GM12873 (cell line): Measurements from ENCODE around the gene NANS.

ENCODE experiments used
- TF ChIP-seq, protein P1 (sequence below): IDR thresholded peaks from 2 replicates; pipeline ENCODE4 v1.5.1; 2012; ENCODE audit warnings: low read depth, mild to moderate bottlenecking, moderate library complexity, low read length, control low read depth; ENCODE audit not compliant: insufficient read depth; ENCODE audit errors: missing control alignments

Gene NANS

DNA sequence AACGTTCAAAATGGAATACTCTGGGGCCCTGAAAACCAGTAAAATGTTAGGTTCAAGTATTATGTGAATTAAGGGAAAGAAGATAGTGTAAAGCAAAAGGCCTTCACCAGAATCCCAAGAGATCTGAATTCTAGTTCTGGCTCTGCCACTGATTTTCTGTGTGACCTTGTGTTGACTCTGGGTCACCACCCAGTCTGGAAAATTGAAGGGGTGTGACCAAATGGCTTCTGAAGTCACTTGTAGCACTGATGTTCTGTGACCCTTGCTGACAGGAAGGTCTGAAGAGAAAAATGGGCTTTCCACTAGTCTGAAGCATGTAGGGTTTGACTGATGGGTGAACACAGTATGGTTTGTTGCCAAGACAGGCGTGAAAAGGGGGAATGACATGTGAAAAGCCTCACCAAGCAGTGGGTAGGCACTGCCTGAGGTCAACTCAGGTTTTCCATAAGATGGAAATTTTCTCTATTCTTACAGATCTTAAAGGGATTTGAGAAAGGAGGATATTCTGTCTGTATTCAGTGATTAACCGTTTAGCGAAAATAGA, 40.3 kb upstream of the NANS start:
- TF ChIP-seq, protein P1, sequence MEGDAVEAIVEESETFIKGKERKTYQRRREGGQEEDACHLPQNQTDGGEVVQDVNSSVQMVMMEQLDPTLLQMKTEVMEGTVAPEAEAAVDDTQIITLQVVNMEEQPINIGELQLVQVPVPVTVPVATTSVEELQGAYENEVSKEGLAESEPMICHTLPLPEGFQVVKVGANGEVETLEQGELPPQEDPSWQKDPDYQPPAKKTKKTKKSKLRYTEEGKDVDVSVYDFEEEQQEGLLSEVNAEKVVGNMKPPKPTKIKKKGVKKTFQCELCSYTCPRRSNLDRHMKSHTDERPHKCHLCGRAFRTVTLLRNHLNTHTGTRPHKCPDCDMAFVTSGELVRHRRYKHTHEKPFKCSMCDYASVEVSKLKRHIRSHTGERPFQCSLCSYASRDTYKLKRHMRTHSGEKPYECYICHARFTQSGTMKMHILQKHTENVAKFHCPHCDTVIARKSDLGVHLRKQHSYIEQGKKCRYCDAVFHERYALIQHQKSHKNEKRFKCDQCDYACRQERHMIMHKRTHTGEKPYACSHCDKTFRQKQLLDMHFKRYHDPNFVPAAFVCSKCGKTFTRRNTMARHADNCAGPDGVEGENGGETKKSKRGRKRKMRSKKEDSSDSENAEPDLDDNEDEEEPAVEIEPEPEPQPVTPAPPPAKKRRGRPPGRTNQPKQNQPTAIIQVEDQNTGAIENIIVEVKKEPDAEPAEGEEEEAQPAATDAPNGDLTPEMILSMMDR: no peak

DNA sequence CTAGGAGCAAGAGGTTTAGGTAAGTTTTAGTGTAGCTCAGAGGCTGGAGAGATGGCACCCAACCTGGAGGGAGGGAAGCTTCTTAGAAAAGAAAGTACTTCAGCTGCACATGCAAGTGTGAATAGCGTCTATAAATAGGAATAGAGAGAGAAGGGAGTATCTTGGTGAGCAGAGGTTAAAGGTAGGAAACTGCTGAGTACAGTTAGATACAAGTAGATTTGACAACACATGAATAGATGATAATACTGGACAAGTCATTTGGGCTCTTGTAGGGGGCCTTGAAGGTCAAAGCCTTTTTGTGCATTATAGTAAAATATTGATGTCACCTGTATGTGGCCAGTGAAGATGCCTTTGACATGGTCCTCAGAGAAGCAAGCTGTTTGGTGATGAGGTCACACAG, 39.2 kb upstream of the NANS start:
- TF ChIP-seq, protein P1: no peak

DNA sequence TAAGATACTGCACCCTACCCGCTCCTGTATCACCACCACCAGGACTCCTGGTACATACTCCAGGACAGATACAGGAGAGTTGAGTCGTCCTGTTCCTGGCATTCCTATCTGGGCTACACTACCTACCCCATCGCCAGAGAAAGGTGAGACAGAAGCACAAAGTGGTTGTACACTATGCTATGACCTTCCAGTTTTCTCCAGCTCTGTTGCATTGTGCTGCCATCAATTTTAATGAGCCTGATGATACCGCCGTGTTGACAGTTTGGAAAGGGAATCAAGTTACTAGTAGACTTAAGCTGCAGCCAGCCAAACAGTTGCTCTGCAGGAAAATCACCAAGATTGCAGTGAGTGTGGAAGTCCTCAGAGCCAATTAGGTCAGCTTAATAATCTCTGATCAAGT, 38.2 kb upstream of the NANS start:
- TF ChIP-seq, protein P1: no peak

DNA sequence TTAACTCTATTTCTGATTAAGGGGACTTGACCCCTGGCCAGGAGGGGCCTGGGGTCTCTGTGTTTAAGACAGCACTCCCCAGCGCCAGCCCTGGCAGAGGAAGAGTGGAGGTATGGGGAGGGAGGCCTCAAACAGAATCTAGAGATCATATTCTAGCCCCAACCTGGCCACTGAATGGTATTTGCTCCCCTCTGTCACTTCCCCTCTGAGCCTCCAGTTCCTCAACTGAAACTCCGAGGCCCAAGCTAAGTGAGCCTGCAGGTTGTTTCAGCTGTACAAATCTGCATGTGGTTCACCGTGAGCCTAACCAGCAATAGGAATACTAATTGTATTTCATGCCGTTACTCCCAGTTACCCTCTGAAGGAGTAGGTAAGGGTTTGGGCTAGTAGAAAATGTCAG, 37.4 kb upstream of the NANS start:
- TF ChIP-seq, protein P1: no peak

DNA sequence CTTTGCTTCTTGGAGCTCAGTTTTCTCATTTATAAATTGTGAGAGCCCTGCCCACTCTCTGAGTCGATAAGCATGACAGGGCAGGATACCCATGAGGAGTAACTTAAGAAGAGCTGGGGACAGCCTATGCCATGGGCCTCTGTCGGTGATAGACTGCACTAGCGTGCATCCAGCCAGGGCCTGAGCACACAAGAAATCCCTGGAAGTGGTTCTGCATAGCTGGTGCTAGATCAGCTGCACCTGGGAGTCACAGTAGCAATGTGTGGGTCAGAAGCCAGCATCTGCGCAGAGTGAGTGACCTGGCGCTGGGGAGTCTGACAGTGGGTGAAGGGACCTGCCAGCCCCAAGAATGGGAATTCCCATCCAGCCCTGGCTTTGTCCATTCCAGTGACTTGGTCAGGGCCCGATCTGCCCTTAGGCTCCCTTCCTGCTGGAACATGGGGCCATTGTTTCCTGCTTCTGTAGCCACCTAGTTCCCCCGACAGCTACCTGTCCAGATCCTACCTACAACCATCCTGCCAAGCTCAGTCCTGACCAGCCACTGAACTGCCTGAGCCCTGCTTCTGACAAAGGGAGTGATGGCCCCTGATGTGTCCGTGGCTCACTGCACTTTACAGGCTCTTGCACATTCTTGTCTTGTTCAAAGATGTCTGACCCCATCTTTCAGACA, 35.9 kb upstream of the NANS start:
- TF ChIP-seq, protein P1: no peak

DNA sequence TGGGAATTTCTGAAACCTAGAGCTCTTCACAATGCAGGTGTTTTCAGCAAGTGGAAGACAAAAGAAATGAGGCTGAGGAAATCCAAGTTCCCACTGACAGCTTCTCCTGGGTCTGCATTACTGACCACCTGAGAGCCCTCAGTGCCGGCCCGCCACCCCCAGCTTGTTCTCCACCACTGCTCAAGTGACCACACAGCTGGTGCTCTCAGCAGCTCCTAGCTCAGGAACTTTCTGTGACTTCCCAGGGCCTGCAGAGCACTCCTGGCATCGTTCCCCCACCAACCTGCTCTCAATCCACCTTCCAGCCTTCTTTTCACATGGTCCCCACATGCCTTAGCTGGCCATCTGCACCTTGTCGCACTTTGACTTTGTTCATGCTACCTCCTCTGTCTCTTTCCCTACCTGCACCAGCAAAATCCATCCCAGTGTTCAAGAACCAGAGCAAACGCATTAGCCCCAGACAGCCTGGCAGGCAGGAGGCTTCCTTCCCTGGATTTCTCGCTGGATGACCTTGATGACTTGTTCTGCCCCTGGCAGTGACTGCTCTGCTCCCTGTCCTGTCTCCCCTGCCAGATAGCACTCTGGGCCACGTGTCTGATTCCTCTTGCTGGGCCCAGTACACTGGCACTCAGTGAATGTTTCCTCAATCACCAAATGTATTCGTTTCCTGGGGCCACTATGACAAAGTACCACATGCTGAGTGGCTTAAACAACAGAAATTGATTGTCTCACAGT, 35.1 kb upstream of the NANS start:
- TF ChIP-seq, protein P1: no peak

DNA sequence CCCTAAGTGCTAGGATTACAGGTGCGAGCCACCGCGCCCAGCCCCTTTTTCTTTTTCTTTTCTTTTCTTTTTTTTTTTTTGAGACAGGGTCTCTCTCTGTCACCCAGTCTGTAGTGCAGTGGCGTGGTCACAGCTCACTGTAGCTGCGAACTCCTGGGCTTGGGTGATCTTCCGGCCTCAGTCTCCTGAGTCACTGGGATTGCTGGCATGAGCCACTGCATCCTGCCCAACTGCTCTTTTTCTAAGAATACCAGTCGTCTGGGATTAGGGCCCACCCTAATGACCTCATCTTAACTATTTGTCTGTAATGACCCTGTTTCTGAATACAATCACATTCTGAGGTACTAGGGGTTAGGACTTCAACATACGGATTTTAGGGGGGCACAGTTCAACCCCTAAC, 34.1 kb upstream of the NANS start:
- TF ChIP-seq, protein P1: no peak
